ENCODE data around the gene ECHDC3.
A peak's percentile ranks its signal among the peaks of the same experiment; 100 is the strongest.

The ECHDC3 gene

GRCh38 chr10:11746883-11747539, 4.8 kb downstream of the ECHDC3 start:
- no peak for FAIRE-seq

GRCh38 chr10:11748866-11749265, 6.7 kb downstream of the ECHDC3 start:
- FAIRE-seq (no peak), DNase-seq (ENCODE audit: insufficient read length, low spot score) (no peak)

More at GRCh38 chr10:11746883-11747539, 4.8 kb downstream of the ECHDC3 start:
- DNase-seq (ENCODE audit: insufficient read length, low spot score), result no peak

- no peak for DNase-seq (ENCODE audit: insufficient read length, low spot score)
- FAIRE-seq, result peak; percentile 51
These were observed 8.2 kb downstream of the ECHDC3 start for GRCh38 chr10:11750420-11750819.

- DNase-seq (ENCODE audit: insufficient read length, low spot score), result no peak
- FAIRE-seq, result no peak
These were observed 12.0 kb downstream of the ECHDC3 start for GRCh38 chr10:11754173-11754572.

- DNase-seq (ENCODE audit: insufficient read length, low spot score) (no peak), FAIRE-seq (no peak)
These were observed 12.4 kb downstream of the ECHDC3 start for GRCh38 chr10:11754620-11755019.

GRCh38 chr10:11755512-11756263, 13.5 kb downstream of the ECHDC3 start:
- DNase-seq (ENCODE audit: insufficient read length, low spot score) (no peak), FAIRE-seq (no peak)

- no peak for DNase-seq (ENCODE audit: insufficient read length, low spot score)
- FAIRE-seq, result peak; percentile 59
These were observed 14.7 kb downstream of the ECHDC3 start for GRCh38 chr10:11756766-11757315.

- no peak for FAIRE-seq
- DNase-seq (ENCODE audit: insufficient read length, low spot score), result no peak
These were observed 15.3 kb downstream of the ECHDC3 start for GRCh38 chr10:11757454-11757820.

- FAIRE-seq (peak; percentile 99), DNase-seq (ENCODE audit: insufficient read length, low spot score) (peak; percentile 87)
These were observed 15.8 kb downstream of the ECHDC3 start for GRCh38 chr10:11757821-11758463.

- DNase-seq (ENCODE audit: insufficient read length, low spot score) (no peak), FAIRE-seq (no peak)
These were observed 16.5 kb downstream of the ECHDC3 start for GRCh38 chr10:11758527-11759236.

GRCh38 chr10:11759347-11759746, 17.2 kb downstream of the ECHDC3 start:
- no peak for DNase-seq (ENCODE audit: insufficient read length, low spot score)
- no peak for FAIRE-seq

GRCh38 chr10:11760151-11760550, 18.0 kb downstream of the ECHDC3 start:
- no peak for DNase-seq (ENCODE audit: insufficient read length, low spot score)
- FAIRE-seq, result no peak

- FAIRE-seq, result no peak
- no peak for DNase-seq (ENCODE audit: insufficient read length, low spot score)
These were observed 18.7 kb downstream of the ECHDC3 start for GRCh38 chr10:11760861-11761260.

- FAIRE-seq (no peak), DNase-seq (ENCODE audit: insufficient read length, low spot score) (no peak)
These were observed 19.2 kb downstream of the ECHDC3 start for GRCh38 chr10:11761431-11761830.

- FAIRE-seq (no peak), DNase-seq (ENCODE audit: insufficient read length, low spot score) (no peak)
These were observed 20.7 kb downstream of the ECHDC3 start for GRCh38 chr10:11762706-11763500.

- FAIRE-seq, result no peak
- DNase-seq (ENCODE audit: insufficient read length, low spot score), result no peak
These were observed 21.3 kb downstream of the ECHDC3 start for GRCh38 chr10:11763501-11763861.

GRCh38 chr10:11765141-11765540, 23.0 kb downstream of the ECHDC3 start:
- FAIRE-seq, result no peak
- no peak for DNase-seq (ENCODE audit: insufficient read length, low spot score)

GRCh38 chr10:11772575-11773288, 30.6 kb downstream of the ECHDC3 start:
- DNase-seq (ENCODE audit: insufficient read length, low spot score), result no peak
- no peak for FAIRE-seq

GRCh38 chr10:11773761-11774441, 31.7 kb downstream of the ECHDC3 start:
- FAIRE-seq (no peak), DNase-seq (ENCODE audit: insufficient read length, low spot score) (no peak)

Measured in GM19239 (cell line).